GM12872 (cell line): ENCODE data around the gene LRRC47.

ENCODE experiments used
- CTCF ChIP-seq: IDR thresholded peaks from 3 replicates; pipeline ENCODE4 v1.5.1; 2011; ENCODE audit warnings: low read depth, mild to moderate bottlenecking, low read length, moderate library complexity; ENCODE audit not compliant: insufficient read depth

The LRRC47 gene

GRCh38 chr1:3730543-3731247 lies 65.6 kb downstream of the LRRC47 start:
- no peak for TF ChIP-seq CTCF

- no peak for TF ChIP-seq CTCF
These were observed 66.4 kb downstream of the LRRC47 start for GRCh38 chr1:3729594-3730542.
